Measurements from ENCODE around the gene EN2.
"Not testable (repeated sequence)": the region's sequence is repeated elsewhere in the genome, so short reads cannot be mapped to it uniquely, and the experiment has no call there.

DNA sequence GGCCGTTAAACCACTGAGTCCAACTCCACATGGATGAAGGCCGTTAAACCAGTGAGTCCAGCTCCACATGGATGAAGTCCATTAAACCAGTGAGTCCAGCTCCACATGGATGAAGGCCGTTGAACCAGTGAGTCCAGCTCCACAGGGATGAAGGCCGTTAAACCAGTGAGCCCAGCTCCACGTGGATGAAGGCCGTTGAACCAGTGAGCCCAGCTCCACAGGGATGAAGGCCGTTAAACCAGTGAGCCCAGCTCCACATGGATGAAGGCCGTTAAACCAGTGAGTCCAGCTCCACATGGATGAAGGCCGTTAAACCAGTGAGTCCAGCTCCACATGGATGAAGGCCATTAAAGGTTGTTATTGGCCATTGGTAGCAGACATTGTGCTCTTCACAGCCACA is 12.3 kb upstream of the EN2 start:
- TF ChIP-seq, protein P1, sequence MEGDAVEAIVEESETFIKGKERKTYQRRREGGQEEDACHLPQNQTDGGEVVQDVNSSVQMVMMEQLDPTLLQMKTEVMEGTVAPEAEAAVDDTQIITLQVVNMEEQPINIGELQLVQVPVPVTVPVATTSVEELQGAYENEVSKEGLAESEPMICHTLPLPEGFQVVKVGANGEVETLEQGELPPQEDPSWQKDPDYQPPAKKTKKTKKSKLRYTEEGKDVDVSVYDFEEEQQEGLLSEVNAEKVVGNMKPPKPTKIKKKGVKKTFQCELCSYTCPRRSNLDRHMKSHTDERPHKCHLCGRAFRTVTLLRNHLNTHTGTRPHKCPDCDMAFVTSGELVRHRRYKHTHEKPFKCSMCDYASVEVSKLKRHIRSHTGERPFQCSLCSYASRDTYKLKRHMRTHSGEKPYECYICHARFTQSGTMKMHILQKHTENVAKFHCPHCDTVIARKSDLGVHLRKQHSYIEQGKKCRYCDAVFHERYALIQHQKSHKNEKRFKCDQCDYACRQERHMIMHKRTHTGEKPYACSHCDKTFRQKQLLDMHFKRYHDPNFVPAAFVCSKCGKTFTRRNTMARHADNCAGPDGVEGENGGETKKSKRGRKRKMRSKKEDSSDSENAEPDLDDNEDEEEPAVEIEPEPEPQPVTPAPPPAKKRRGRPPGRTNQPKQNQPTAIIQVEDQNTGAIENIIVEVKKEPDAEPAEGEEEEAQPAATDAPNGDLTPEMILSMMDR (conservative IDR thresholded peaks at IDR 0.05; ENCODE audit: low read depth, low read length) = not testable (repeated sequence)
- not testable (repeated sequence) for TF ChIP-seq EZH2 (IDR thresholded peaks at IDR 0.05; ENCODE audit: borderline replicate concordance, low read depth, low read length, poor library complexity, severe bottlenecking)
